Measurements from ENCODE around the gene MYO1F. TPM values are rescaled to one million over a fixed set of nuclear protein-coding genes. Genes with fewer than 3 reads are reported as not detected.

The MYO1F gene
- total RNA-seq, 2 experiments from 2014 or later: 66.7 to 67.4 TPM

DNA sequence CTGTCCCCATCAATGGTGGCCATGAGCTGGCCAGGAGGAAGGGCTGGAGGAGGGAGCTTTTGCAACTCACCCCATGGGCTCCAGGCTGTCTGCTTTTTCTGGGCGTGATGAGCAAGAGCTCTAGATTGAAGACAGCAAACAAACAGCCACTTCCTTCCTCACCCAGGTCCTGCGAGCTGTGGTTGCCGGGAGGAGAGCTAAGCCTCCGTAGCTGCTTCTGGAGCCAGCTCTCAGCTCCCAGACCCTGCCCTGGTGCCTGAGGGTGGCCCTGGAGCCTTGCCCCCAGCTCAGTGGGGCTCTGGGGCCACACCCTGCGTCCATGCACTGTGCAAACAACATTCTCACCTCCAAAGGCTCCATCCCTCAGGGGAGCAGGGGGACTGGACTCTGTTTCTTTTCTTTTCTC lies 6.2 kb downstream of the MYO1F start:
- Mint-ChIP-seq H3K27ac (peak overlapping the region; percentile 95), H3K36me3 (ENCODE audit: low read depth) (peaks cover 15% of the 10 kb centered on the region), H3K4me1 (ENCODE audit: low read depth) (peaks cover 71% of the 10 kb centered on the region), H3K9me3 (no peaks in the 10 kb centered on the region), H3K27me3 (no peaks in the 10 kb centered on the region), H3K4me3 (peak overlapping the region; percentile 84)
- Histone ChIP-seq H3K4me3 (ENCODE audit: low read length) (peak overlapping the region; percentile 49), H3K27me3 (ENCODE audit: control insufficient read depth in 1 of 2, insufficient read depth in 2 of 2, low read length in 2 of 2) (no peaks in the 10 kb centered on the region), H3K36me3 (ENCODE audit: insufficient read depth, low read length) (peaks cover 3% of the 10 kb centered on the region), H3K4me1 (ENCODE audit: insufficient read depth, low read length) (peaks cover 98% of the 10 kb centered on the region), H3K27ac (ENCODE audit: low read depth in 1 of 2, low read length in 2 of 2) (peak overlapping the region; percentile 57 to 59), H3K9me3 (ENCODE audit: control insufficient read depth in 1 of 2, insufficient read depth in 1 of 2, low read length in 2 of 2) (no peaks in the 10 kb centered on the region)
- TF ChIP-seq, protein P1, sequence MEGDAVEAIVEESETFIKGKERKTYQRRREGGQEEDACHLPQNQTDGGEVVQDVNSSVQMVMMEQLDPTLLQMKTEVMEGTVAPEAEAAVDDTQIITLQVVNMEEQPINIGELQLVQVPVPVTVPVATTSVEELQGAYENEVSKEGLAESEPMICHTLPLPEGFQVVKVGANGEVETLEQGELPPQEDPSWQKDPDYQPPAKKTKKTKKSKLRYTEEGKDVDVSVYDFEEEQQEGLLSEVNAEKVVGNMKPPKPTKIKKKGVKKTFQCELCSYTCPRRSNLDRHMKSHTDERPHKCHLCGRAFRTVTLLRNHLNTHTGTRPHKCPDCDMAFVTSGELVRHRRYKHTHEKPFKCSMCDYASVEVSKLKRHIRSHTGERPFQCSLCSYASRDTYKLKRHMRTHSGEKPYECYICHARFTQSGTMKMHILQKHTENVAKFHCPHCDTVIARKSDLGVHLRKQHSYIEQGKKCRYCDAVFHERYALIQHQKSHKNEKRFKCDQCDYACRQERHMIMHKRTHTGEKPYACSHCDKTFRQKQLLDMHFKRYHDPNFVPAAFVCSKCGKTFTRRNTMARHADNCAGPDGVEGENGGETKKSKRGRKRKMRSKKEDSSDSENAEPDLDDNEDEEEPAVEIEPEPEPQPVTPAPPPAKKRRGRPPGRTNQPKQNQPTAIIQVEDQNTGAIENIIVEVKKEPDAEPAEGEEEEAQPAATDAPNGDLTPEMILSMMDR (IDR thresholded peaks at IDR 0.05): no peak
- ChIA-PET POLR2A (interaction anchor here (0.7 to 4.7 kb wide), 13 partner anchors 9 to 181 kb away, joined by 3 to 98 read pairs (median 3); partner anchors contain the start of genes HNRNPM, MARCHF2, RAB11B and ZNF414), CTCF (interaction anchor here (0.6 to 4.4 kb wide), 4 partner anchors 10 to 158 kb away, joined by 3 to 46 read pairs (median 4); partner anchors contain the start of gene MARCHF2)
- intact Hi-C loops (cut with DNase I, micrococcal nuclease): no loop called here
- ATAC-seq (ENCODE audit: poor library complexity) (peak; percentile 64), DNase-seq (peak; percentile 41 to 83 (median 66))

DNA sequence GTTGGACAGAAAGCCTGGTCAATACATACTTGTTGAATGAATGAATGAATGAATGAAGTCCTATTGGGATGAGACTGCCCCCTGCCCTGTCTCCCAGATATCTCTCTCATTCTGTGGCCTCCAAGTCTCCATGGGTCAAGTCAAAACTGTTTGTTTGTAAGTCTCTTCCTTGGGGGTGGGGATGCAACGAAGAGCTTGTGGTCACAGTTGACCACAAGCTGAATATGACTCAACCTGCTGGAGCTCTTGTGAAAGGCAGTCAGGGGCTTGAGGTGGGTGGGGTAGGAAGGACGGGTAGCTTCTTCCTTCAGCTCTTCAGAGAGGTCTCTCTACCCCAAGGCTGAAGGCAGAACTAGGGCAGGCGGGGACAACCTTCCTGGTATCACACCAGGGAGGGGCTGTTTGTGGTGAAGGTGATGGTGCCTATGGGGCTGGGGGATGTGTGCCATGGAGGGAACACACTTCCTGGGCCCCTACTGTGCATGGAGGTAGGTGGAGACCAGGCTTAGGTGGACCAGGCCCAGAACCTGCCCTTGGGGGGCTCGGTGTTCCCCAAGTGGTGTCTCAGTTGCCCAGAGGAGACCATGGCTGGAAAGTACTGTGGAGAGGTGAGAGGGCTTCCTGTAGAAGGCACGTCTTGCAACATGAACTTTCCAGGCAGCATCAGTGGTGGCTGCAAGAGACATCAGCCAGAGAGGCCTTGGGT lies 8.0 kb downstream of the MYO1F start:
- Histone ChIP-seq H3K4me1 (ENCODE audit: insufficient read depth, low read length) (peaks cover 100% of the 10 kb centered on the region), H3K36me3 (ENCODE audit: insufficient read depth, low read length) (peaks cover 5% of the 10 kb centered on the region), H3K27ac (ENCODE audit: low read depth in 1 of 2, low read length in 2 of 2) (peak overlapping the region; percentile 59 to 79), H3K27me3 (ENCODE audit: control insufficient read depth in 1 of 2, insufficient read depth in 2 of 2, low read length in 2 of 2) (no peaks in the 10 kb centered on the region), H3K9me3 (ENCODE audit: control insufficient read depth in 1 of 2, insufficient read depth in 1 of 2, low read length in 2 of 2) (no peaks in the 10 kb centered on the region), H3K4me3 (ENCODE audit: low read length) (peak overlapping the region; percentile 32)
- Mint-ChIP-seq H3K27me3 (no peaks in the 10 kb centered on the region), H3K36me3 (ENCODE audit: low read depth) (peaks cover 15% of the 10 kb centered on the region), H3K4me3 (peak overlapping the region; percentile 76), H3K4me1 (ENCODE audit: low read depth) (peaks cover 63% of the 10 kb centered on the region), H3K9me3 (no peaks in the 10 kb centered on the region), H3K27ac (peak overlapping the region; percentile 95)
- DNase-seq (peak in 13 of 14 experiments; percentile 51 to 91 (median 64)), ATAC-seq (ENCODE audit: poor library complexity) (peak; percentile 75)
- intact Hi-C loops (cut with DNase I, micrococcal nuclease): no loop called here
- TF ChIP-seq, protein P1 (IDR thresholded peaks at IDR 0.05): no peak
- ChIA-PET POLR2A (interaction anchor here (0.7 to 4.6 kb wide), 6 partner anchors 10 to 125 kb away, joined by 3 to 36 read pairs (median 5); partner anchors contain the start of genes HNRNPM, MYO1F and ZNF414), CTCF (interaction anchor here (1.0 to 4.4 kb wide), 3 partner anchors 10 to 63 kb away, joined by 3 to 46 read pairs (median 19); no protein-coding TSS in a partner anchor)

GRCh38 chr19:8567522-8568172 lies 9.6 kb downstream of the MYO1F start:
- Mint-ChIP-seq H3K27ac (peak overlapping the region; percentile 95), H3K9me3 (no peaks in the 10 kb centered on the region), H3K4me3 (no peak overlapping the region), H3K36me3 (ENCODE audit: low read depth) (peaks cover 5% of the 10 kb centered on the region), H3K27me3 (no peaks in the 10 kb centered on the region), H3K4me1 (ENCODE audit: low read depth) (peaks cover 49% of the 10 kb centered on the region)
- ChIA-PET POLR2A (interaction anchor here (2.1 to 4.6 kb wide), 2 partner anchors 11 to 53 kb away, joined by 15 to 36 read pairs; partner anchors contain the start of genes MYO1F and ZNF414), CTCF (interaction anchor here (0.5 to 3.6 kb wide), 3 partner anchors 11 to 155 kb away, joined by 3 to 19 read pairs (median 14); no protein-coding TSS in a partner anchor)
- intact Hi-C loops (cut with DNase I, micrococcal nuclease): no loop called here
- Histone ChIP-seq H3K9me3 (ENCODE audit: control insufficient read depth in 1 of 2, insufficient read depth in 1 of 2, low read length in 2 of 2) (no peaks in the 10 kb centered on the region), H3K27ac (ENCODE audit: low read depth in 1 of 2, low read length in 2 of 2) (peak overlapping the region in 1 of 2 donors; percentile 66), H3K27me3 (ENCODE audit: control insufficient read depth in 1 of 2, insufficient read depth in 2 of 2, low read length in 2 of 2) (no peaks in the 10 kb centered on the region), H3K36me3 (ENCODE audit: insufficient read depth, low read length) (peaks cover 5% of the 10 kb centered on the region), H3K4me1 (ENCODE audit: insufficient read depth, low read length) (peaks cover 93% of the 10 kb centered on the region), H3K4me3 (ENCODE audit: low read length) (no peak overlapping the region)
- TF ChIP-seq, protein P1 (IDR thresholded peaks at IDR 0.05): no peak
- DNase-seq (peak in 3 of 14 experiments; percentile 19 to 45 (median 43)), ATAC-seq (ENCODE audit: poor library complexity) (no peak)
